ENCODE data around the gene GIT1.
A peak's percentile ranks its signal among the peaks of the same experiment; 100 is the strongest.

Gene GIT1

DNA sequence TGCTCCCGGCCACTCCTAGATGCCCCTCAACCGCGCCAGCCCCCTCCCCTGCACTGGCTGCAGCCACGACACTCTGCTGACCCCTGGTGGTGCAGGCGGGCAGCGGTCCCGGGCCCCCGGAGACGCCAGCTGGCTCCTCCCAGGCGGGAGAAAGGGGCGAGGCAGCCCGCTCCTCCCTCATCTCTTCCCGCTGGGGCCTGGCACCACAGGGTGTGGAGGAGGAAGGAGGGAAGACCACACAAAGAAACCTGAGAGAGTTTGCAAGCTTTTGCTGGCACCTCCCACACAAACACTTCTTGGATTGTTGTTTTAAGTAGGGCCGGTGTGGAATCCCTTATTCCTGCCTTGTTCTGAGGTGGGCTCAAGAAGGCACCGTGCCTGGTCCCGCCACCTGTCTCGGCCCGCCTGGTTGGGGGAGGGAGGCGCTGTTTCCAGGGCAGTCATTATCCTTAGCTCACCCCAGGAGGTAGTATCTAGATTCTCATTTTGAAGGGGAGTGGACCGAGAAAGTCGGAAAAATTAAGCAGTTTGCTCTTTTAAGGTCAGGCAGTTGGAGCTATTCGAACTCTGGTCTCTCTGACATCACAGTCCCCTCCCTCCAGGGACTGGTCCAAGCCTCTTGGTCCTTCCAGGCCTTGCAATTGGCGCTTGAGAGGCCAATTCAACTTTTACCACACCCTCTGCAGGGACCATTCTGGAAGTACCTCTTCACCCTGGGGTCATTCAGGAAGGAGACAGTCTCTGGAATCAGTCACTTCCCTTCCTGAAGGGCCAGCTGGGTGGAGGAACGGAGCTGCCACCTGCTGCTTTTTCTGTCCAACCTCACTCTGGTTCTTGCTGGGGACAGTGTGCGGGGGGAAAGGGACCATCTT is 2.5 kb upstream of the GIT1 start:
- DNase-seq, result peak; percentile 89

DNA sequence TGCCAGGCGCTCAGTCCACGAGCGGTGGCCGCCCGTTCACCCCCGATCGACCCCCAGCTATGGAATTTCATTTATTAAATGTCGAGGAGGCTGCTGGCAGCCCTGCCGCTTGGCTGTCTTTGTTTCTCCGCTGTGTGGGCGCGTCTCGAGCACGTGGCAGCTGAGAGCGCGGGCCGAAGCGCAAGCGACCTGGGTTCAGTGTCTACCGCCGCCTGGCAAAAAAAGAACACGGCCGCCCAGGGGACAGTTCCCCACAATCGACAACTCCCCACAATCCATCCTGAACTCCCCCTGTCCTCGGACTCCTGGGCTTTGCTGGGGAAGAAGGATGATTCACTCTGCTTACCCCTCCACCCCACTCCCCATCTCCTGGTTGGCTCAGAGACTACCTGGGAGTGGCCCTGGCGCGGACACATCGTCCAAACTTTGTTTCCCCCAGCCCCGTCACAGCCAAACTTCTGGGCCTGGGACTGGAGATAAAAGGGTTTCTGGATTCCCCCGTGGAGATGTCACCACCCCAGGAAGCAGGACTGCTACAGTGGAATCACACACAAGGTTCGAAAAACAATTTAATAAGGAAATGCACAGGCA is 1.8 kb upstream of the GIT1 start:
- peak; percentile 35 for DNase-seq

DNA sequence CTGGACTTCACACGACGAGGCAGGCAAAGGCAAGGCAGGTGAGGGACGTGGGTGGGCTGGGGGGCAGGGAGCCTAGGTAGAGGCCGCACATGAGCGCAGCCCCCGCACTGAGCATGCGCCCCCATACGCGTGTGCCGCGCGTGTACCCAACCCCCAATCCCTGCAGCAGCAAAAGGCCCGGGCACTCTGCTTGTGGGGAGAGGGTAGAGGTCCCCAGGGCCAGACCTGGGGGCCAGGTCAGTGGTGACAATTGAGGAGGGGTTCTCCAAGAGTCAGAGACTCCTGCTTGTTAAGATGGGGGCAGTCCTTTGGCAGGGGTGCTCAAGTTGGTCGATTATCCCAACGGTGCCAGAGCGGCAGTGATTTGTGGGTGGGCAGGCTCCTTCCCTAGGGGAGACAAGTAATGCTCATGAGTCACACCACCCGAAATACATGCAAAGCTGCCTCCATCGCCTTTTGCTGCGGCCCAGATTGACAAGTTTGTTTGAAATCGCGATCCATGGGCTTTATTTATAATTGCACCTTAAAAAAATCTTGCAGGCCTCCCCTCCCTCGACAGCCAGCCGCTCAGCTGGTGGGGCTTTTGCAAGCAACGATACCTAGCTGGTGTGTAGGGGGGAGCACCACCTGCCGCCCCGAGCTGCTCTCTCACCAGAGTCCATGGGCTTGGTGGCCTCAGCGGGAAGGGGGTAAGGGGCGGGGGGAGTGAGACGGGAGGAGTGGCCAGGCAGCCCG is 1.1 kb upstream of the GIT1 start:
- DNase-seq, result peak; percentile 21

DNA sequence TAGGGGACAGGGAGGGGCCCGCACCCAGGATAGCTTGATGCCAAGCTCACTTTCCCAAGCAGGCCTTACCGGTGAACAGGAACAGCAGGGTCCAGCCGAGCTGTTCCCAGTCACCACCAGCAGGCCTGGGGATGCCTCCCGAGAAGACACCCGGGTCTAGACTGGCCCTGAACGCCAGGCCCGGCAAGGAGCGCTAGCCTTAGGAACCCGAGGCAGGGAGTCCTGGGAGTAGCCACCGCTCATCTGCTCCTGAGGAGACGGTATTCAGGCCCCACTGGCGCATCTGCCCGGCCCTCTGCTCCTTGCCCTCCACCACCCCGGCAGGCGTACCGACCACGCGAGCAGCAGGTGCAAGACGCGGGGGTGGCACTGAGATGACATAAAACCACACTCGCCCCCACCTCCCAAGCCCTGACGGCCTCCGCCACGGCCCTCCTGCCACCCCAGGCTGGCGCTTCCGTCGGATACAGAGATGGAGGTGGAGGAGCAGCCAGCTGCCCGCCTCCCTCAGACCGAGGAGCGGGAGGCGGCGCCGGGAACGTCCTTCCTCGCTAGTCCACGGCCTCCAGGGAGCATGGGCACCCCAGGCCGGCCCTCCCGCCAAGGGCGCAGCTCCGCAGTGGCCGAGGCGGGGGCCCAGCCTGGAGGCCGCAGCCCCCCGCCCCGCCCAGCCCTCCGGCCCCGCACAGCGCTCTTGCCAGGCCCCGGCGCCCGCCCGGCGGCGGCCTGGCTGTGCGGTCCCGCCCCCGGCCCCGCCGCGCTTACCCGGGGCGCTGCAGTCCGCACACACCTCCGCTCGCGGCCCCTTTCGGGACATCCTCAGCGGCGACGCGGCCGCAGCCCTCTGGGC is 661 bp downstream of the GIT1 start:
- DNase-seq, result peak; percentile 51

DNA sequence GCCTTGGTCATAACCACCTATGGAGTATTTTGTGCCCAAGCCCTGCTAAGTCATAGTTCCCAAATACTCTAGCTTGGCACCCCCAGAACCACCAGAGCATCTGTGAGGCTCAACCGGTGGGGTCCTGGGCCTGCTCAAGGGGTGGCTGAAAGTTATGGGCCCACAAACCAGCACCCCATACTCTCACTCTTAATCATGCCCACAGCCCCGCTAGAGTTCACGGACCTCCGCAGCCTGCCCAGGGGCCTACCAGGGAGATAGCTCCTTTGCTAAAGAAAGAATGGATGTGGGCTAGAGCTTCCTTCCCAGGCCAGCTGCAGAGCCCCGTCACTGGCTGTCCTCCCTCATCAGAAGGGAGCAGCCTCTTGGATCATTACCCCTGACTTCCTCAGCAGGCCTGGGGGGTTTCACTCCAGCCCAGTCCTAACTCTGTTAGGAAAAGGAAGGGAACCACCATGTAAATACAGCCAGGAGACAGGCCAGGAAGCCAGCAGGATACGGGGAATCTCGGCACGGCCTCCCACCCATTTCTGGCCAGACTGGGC is 1.4 kb downstream of the GIT1 start:
- no peak for DNase-seq

DNA sequence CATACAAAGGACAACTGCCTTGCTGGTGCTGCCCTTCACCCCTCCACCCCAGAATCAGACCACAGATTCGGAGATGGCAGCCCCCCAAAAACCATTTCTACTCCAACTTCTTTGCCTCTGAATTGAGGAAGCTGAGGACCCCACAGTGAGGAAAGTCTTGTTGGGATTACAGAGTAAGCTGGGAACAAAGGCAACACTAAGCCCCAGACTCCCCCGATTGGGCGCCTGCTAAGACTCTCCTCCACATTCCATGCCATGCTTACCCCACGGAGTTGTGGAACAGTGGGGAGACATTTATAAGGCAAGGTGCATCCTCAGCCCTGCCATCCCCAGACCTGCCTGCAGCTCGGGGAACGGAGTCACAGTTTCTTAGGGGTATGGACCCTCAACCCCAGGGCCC is 1.9 kb downstream of the GIT1 start:
- DNase-seq, result no peak

DNA sequence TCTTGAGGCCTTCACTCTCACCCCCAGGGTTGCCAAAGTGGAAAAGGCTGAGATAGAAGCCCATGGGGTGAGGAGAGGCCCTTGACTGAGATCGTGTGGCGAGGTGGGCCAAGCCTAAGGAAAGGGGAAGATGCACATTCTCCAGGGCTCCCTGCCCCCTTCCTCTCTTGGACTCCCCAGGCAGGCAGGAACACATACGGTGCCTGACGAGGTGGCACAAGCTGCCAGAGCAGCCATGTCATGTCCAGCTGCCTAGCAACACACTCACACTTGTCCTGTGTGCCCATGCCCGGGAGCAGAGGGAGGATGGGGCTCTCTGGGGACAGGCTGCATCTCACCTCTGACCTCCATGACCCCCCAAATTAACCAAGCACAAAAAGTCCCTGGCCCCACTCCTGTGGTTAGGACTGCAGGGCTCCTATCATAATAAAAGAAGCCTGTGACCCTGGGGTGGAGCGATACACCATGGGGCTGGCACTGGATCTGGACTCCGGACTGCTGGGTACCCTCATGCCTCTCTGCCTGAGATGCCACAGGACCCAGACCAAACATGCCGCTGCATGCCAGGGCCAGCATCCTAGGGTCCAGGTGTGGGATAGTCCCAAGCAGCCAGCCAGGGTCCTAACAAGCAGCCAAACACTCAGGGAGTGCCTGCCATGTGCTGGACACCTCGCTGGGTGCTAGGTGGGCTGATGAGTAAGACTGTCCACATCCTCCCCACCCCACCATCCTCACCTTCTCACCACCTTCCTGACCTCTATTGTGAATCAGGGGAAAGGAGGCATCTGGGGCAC is 2.6 kb downstream of the GIT1 start:
- DNase-seq, result no peak

DNA sequence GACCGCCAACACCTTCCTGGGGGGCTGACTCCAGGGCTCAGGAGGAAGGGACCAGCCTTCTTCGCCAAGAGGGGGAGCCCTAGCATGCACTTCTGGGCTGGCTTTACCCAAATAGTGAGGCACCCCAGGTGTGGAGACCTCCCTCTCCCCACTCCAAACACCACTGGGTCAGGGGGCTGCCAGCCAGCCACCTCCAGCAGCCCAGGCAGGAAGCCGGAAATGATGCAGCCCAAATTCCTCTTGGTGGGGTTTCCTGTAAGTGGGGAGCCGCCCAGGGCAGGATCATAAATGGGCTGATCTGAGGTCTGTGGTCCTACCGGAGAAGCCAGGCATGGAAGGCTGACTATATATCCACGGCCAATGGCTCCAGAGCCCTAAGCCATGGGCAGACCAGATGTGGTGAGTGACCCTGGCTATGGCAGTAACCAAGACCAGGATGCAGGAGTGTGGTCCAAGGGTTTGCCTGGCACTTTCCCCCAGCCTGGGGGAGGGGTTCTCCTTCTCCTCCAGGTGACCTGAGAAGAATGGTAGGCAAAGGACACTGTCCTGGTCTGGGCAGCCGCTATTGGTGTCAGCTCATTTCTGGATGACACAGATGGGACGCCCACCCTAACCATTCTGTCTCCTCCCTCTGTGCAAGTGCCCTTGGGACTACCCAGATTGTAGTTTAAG is 4.2 kb downstream of the GIT1 start:
- DNase-seq, result peak; percentile 34

DNA sequence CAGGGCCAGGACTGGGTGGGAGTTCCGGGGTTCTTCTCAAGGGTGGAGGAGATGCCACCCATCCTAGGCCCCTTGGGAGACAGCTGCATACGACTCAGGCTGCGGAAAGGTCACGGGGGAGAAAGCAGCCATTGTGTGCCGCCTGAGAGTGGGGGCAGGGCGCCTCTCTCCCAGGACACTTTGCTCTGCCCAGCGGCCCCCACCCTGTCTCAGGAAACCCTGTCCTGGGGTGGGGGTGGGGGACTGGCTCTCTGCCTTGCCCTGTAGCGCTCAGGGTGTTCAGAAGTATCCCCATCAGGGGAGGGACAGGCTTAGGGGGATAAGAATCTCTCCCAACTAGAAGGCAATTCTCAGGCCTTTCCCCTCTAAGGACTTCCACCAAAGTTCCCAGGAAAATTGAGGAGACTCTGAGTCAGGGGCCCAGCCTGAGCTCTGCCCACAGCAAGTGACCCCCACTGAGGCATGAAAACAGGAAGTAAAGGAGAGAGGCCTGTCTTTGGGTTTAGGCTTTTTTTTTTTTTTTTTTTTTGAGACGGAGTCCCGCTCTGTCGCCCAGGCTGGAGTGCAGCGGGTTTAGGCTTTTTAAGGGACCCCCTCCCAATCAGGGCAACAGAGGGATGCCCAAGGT is 4.9 kb downstream of the GIT1 start:
- DNase-seq, result no peak

DNA sequence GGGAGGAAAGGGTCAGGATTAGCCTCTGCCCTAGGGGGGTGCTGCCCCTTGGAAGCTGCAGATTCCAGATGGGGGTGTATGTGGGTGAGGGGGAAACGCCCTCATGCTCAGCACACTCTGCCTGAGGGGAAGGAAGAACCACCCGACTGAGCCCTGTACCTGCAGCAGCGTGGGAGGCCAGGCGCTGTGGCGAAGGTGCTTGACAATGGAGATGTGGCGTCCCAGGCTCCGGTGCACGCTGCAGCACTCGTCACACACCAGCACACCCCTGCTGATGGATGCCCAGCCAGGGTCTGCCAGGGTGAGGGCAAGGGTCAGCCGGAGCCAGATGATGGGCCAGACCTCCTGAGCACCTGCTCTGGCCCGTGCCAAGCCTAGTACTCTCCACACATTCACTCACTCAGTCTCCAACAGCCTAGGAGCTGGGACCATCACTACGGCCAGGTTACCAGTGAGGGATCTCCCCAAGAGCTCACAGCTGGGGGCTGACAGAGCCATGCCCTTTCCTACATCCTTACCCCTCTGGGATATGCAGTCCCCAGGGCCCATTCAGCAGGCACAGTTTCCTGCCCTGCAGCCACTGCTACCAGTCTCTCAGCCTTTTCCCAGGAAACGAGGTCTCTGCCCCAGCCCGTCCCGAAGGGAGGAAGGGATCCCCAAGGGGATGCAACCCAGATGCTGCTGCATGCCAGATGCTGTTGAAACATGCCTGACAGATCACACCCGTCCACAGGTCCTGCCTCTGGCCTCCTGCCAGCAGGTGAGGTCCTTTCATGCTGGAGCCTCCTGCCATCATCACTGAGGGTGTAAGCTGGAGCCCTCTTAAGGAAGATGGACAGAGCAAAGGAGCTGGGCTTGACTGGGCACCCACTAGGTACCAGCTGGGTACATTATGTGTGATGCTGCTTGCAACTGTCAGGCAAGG is 5.9 kb downstream of the GIT1 start:
- no peak for DNase-seq

DNA sequence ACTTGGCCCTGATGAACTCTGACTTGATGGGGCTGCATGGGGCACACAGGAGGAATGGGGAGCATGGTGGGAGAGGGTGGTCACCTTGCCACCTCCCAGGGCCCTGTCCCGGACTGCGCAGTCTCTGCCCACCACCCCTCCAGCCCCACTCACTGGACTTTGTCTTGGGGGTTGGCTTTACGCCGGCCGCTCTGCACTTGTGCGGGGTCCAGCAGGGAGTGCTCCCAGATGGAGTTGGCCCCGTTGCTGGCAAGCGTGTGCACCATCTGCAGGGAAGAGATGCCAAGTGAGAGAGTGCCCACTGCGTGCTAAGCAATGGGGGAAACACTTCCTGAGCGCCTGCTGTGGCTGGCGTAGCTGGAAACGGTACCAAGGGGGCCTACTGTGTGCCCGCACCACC is 6.7 kb downstream of the GIT1 start:
- DNase-seq, result no peak

DNA sequence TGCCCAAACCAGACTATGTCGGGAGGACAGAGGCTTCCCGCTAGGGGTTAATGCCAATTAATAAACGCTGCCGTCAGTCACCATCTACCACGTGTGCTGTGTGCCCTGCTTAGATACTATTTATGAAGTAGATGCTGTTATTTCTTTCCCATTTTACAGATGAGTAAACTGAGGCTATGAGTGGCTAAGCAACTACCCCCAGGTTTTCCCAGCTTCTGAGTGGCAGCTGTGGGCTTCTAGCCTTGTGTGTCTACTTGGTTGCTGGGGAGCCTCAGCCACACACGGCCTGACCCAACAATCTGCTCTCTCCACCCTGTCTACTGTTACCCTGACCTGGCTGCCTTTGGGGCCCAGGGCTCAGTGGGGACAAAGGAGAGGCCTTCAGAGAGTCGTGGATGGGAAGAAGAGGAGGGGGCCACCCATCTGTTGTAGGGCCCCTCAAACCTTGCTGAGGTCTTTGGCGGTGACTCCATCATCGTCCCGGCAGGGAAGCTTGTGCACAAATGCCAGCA is 7.1 kb downstream of the GIT1 start:
- DNase-seq, result no peak

DNA sequence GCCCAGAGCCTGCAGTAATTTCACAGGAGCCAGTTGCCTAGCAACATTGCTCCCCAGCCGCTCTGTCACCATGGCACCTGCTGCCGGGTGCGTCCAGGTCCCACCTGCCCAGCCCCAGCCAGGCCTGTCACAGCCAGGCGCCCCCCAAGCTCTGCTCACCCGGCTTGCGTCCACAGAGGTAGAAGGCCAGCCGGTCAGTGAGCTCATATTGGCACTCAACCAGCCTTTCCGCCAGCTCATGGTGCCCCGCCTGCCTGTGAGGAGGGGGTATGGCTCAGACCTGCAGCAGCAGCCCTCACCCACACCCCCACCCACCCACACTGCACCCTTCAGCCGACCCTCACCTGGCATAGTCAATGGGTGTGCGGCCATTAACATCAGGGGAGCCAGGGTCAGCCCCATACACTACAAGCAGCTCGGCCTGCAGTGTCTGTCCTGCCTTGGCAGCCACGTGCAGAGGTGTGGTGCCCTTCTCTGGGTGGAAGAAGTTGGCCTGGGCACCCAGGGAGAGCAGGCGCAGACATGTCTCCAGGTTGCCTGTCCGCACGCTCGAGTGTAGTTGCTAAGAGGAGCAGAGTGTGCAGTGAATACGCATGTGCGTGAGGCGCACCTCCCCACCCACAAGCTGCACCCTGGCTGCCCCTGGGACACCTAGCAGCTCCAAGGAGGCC is 7.7 kb downstream of the GIT1 start:
- DNase-seq, result no peak

DNA sequence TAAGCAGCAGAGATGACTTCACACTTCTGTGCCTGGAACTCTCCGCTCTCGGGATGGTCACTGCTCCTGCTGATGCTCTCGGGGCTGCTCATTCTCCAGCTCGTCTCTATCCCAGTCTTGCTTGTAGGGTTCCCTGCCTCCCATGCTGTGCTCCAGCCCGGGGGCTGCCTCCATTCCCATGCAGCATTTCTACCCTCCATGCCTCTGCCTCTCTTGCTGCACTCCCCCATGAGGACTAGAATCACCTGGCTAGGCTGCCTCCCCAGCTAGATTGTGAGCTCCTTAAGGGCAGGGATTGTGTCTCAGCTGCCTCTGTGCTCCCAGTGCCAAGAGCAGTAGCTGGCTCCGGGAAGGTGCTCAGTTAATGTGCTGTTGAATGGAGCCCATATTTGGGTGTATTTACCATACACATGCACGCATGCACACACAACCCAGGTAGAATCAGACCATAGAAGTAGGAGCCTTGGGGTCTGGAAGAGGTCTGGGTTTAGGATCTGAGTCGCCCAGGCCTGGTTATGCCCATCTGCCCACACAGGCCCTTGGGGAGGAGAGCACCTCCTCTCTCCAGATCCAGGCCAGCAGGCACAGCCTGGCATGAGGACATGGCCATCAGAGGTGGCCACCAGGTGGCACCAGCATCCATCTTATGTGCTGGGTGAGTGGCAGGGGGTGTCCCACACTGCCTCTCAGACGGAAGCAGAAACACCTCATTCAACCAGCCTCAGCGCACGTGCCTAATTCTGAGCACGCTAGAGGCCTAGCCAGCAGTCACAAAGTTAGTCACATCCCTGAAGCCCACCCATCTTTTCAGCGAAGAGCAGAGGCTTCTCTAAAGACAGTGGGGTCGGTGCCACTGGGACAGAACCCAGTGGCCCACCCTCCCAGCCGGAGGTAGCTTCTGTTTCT is 9.3 kb downstream of the GIT1 start:
- DNase-seq, result peak; percentile 92

DNA sequence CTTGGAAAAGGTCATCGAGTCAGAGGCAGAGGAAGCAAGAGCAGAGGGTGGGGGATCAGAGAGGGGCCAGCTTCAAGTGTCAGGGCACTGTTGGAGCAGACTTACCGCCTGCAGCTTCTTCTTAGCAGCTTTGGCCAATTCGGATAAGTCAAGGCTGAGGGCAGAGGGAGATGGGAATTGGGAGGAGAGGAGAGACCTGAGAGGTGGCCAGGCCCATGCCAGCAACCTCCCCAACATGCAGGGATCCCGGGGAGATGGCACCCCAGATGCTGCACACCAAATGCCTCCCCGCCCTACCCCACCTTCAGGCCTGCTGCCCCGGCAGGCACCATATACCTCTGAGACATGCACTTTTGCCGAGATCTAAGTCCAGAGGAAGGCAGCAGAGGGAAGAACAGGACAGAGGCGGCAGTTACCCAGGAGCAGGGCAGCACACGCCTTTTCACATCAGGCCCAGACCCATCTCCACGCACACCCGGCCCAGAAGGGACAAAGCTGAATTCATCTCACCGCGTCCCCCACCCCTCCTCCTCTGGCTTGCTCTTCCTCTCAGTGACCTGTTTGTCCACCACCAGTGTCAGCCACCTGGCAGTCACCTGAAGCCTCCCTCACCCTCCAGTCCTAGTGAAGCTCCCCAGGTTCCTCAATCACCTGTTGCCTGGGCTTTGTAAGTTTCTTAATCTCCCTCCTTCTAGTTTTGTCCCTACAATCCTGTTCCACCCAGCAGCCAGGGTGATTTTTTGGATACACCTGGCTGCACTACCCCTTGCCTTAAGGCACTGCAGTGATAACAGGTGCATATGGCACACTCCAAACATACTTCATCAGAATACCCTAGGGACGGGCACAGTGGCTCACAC is 10.6 kb downstream of the GIT1 start:
- DNase-seq, result no peak

DNA sequence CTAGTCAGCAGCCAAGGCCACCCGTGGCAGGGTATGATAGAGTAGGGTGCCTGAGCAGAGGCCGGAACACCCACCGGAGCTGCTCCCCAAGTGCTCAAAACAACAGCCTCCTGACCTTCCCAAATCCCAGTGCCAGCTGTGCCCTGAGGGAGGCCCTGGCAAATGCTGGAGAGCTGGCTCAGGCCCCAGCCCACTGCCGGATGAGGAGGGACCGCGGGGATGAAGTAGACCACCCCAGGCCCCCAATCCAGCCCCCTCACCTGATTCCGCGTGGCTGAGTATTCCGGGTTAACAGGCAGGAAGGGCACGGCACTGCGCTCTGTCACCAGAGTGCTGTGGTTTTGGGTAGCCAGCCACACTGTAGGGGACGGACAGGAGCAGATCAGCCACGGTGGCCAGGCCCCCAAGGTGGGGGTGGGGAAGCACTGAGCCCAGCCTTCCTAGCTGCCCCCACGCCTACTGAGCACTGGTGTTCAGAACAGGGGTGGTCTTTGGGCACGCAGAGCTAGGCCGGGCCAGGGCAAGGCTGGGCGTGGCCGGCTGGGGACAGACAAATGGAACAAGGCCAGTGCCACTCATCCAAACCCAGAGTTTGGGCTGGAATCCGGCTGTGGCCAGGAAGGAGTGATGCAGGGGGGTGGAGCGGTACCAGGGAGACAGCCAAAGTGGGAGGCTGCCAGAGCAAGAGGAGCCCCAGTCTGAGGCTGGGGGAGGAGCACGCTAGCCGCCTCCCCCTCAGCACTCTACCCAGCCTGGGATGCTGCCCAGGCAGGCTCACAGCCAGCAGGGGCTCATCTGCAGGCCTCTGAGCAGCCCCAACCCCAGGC is 11.8 kb downstream of the GIT1 start:
- DNase-seq, result no peak
